GM12801 (cell line): ENCODE measurements around the gene KCNAB1.

Experiments
- CTCF ChIP-seq: IDR thresholded peaks from one replicate; pipeline ENCODE4 v1.5.1; 2011; ENCODE audit warnings: control low read depth; ENCODE audit not compliant: insufficient read length; ENCODE audit errors: extremely low read depth

KCNAB1 gene

GRCh38 chr3:156187146-156187769 is 66.9 kb downstream of the KCNAB1 start:
- no peak for TF ChIP-seq CTCF

- no peak for TF ChIP-seq CTCF
These were observed 68.4 kb downstream of the KCNAB1 start for GRCh38 chr3:156188757-156189156.

GRCh38 chr3:156189927-156190326 is 69.5 kb downstream of the KCNAB1 start:
- TF ChIP-seq CTCF = no peak

GRCh38 chr3:156201411-156202405 is 81.3 kb downstream of the KCNAB1 start:
- TF ChIP-seq CTCF = no peak

- no peak for TF ChIP-seq CTCF
These were observed 85.8 kb downstream of the KCNAB1 start for GRCh38 chr3:156206157-156206556.

- TF ChIP-seq CTCF = no peak
These were observed 87.7 kb downstream of the KCNAB1 start for GRCh38 chr3:156207802-156208685.
